Vagina (tissue), 2 donors: Measurements from ENCODE around the gene TPO.

ENCODE experiments used
- CTCF ChIP-seq, 3 experiments: fragments of 450-650 bp in 2 of 3; fragments of 200-600 bp in 1 of 3; sonication (generic) in 1 of 3; IDR thresholded peaks; one replicate each; pipeline ENCODE4 v1.5.1; 2017 to 2019; ENCODE audit warnings: antibody characterized with exemption in 3 of 3, mild to moderate bottlenecking in 2 of 3, moderate library complexity in 2 of 3
- POLR2A ChIP-seq, 2 donors: fragments of 450-650 bp; IDR thresholded peaks; one replicate each; pipeline ENCODE4 v1.6.1; 2017; ENCODE audit warnings: antibody characterized with exemption in 2 of 2, mild to moderate bottlenecking in 2 of 2, moderate library complexity in 2 of 2

- TF ChIP-seq CTCF (IDR thresholded peaks at IDR 0.05), result no peak
- no peak for TF ChIP-seq POLR2A (IDR thresholded peaks at IDR 0.05)
Measured at GRCh38 chr2:1483551-1483950, 70.3 kb downstream of the TPO start.
